Measurements from ENCODE around the gene KLF16.

Gene KLF16

DNA sequence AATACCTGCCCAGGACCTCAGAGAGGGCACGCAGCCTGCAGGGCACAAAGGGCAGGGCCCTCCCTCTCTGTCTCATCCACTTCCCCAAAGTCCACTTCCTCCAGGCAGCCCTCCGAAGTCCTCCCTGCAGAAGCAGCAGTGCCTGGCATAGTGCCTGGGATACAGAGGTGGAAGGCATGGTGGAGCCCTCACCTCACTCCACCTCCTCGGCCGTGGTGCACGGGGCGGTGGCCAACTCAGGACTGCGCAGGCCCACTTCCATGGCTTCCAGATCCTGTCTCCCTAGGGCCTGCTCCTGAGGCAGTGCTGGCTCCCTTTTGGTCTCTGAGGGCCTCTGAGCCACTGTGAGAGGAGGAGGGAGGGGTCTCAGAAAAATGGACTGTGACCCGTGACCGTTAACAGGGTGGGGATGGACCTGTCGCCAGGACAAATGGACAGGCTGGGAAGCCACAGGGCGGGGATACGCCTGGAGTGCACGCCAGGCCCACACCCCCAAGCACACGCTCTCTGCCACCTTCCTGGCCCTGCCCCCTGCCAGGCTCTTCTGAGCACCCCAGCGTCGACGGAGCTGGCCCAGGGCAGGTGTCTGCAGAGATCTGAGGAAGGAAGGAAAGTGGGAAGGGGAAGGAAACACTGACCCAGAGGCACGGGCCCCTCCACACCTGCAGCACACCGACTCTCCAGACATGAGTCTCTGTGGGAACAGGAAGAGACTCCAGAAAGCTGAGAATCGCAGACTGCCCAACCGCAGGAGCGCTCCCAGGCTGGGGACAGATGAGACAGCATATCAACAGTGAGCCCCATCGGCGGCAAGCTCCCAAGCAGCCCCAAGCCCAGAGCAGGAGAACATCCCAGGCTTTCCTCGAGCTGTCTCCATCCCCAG lies 23.5 kb downstream of the KLF16 start:
- DNase-seq = no peak

- DNase-seq = no peak
Observed at GRCh38 chr19:1837625-1838105, 25.7 kb downstream of the KLF16 start.

- DNase-seq = no peak
Observed at GRCh38 chr19:1837222-1837565, 26.2 kb downstream of the KLF16 start.

GRCh38 chr19:1836458-1837221 lies 26.7 kb downstream of the KLF16 start:
- DNase-seq = no peak

DNA sequence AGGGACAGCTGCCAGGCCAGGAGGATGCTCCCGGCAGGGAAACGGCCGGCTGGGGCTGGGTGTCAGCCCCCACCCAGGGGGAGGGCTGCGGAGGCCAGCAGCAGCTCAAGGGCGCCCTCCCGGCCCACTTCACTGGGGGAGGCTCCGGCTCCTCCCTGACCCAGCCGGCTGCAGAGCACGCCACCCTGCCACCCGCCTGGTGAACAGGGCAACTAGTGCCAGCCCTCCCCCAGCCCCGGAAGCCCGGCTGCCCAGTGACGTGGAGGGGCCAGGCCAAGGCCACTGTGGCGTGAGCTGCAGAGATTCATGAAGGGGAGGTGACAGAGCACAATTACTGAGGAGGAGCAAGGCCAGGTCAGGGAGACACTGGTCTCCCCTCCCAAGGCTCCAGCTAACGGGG lies 29.8 kb downstream of the KLF16 start:
- DNase-seq = no peak

- DNase-seq = no peak
Observed at GRCh38 chr19:1832046-1832663, 31.2 kb downstream of the KLF16 start.

DNA sequence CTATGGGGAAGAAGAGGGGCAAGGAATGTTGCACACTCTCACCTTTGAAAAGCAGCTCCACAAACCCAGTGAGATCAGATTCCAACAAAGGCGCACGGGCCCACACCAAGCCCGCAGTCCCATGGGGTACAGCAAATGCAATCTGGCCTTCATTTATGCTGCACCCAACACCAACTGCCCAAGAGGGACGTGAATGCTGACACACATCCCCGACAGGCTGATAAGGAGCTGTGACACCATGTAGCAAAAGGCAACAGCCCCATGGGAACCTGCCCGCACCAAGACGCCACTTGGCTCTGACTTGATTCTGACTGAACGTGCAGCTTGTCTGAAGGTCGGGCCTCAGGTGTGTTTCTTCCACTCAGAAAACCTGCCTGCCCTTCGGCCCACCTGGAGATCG lies 32.4 kb downstream of the KLF16 start:
- DNase-seq = no peak

DNA sequence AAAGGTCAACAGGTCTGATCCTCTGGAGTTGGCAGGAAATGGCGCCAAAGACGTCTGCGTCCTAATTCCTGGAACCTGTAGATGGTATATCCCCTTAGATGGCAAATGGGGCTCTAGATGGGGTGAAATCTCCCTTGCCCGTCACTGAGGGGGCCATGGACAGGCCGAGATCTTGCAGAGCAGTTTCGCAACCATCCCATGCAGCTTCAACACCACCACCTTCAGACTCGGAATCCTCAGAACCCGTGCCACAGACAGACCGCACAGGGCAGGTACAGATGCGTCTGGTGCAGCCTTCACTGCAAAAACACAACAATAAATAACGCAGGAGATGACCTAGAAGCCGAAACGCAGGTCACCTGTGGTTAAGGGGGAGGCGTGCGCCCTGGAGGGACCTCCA lies 32.8 kb downstream of the KLF16 start:
- DNase-seq = no peak

- no peak for DNase-seq
Observed at GRCh38 chr19:1829958-1830357, 33.4 kb downstream of the KLF16 start.

- no peak for DNase-seq
Observed at GRCh38 chr19:1828279-1829238, 34.8 kb downstream of the KLF16 start.

GRCh38 chr19:1827566-1828278 lies 35.7 kb downstream of the KLF16 start:
- DNase-seq = no peak

- no peak for DNase-seq
Observed at GRCh38 chr19:1826557-1827521, 36.5 kb downstream of the KLF16 start.

GRCh38 chr19:1825909-1826556 lies 37.3 kb downstream of the KLF16 start:
- DNase-seq = peak; percentile 37

DNA sequence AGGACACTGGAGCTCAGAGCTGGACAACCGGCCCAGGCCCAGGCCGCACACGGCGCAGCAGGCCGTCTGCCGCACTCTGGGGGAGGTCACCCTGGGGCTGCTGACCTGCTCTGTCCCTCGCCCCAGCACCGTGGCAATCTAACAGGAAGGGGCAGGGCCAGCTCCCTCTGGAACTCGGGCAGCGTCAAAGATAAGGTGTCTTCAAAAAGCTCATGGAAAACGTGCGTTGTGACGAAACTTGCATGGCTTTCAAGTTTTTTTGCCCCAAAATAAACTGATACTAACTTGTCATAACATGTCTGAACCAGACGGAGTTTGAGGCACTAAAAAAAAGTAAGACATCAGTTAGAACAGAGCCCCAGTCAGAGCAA lies 39.1 kb downstream of the KLF16 start:
- no peak for DNase-seq

GRCh38 chr19:1823539-1824251 lies 39.7 kb downstream of the KLF16 start:
- DNase-seq = no peak

DNA sequence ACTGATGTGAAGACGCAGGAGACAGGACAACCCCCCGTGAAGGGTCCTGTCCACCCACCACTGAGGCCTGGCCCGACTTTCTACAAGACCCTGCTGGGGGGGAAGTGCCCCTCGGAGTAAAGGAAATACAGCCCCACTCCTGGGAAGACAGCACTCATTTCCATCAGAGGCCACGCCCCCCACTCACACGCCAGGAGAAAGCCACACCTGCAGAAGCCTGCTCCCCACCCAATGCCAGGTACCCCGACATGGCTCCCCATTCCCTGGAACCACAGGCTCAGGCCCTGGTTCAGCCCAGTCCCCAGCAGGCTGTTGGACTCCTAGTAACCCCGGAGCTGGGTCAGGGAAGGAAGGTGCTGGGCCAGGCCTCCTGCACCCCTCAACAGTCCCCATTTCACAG lies 40.4 kb downstream of the KLF16 start:
- DNase-seq = no peak

GRCh38 chr19:1822210-1822609 lies 41.2 kb downstream of the KLF16 start:
- DNase-seq = no peak

GRCh38 chr19:1819341-1820255 lies 43.8 kb downstream of the KLF16 start:
- no peak for DNase-seq
